Measurements from ENCODE around the gene WDR6. TPM values are rescaled to one million over a fixed set of nuclear protein-coding genes. Genes with fewer than 3 reads are reported as not detected.

The WDR6 gene
- total RNA-seq, 2 donors from 2014 or later, result 92.3 to 150 TPM

DNA sequence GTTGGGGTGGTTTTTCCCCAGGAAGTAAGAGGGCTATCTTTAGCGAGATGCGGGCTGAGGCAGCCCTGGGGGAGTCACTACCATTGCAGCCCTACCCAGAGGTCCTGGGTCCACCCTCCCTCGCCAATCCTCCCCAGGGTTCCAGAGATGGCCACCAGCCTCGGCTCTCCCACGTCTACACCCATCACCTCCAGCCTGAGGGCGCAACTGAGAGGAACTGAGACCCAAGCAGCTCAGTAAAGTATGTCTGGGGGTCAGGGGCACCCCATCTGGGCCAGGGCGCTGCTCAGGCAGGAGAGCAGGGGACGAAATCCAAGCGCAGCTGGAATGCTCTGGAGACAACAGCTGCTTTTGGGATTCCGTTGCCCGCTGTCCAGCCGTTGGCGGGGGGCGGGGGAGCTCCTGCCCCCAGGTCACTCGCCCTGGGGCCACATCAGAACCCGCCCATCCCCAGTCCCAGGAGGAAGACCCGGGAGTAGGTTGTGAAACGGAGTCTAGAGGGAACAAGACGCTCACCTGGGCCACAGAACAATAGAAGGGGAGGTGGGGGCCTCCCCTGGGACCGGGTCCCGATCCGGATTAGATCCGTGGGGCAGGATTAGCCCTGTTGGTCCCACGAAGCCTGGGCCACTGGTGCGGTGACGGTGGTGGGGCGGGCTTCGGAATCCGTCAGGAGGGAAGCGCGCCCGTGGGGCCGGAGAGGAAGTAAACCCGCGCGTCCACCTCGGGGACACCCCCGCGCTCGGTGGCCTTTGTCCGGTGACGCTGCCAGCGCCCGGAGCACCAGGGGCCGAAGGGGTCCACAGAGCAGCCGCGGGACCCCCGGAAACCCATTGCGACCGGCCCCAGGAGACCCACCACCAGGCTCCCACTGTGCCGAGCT lies 13.4 kb downstream of the WDR6 start:
- H3K27ac ChIP-seq, result peak overlapping the region; percentile 100
- intact Hi-C loops (cut with DNase I), result no loop called here
- peaks cover 20% of the 10 kb centered on the region for H3K4me1 ChIP-seq
- peaks cover 4% of the 10 kb centered on the region for H3K36me3 ChIP-seq
- peak overlapping the region; percentile 97 to 98 for H3K9ac ChIP-seq (ENCODE audit: low read depth in 2 of 2, low read length in 2 of 2)
- peak overlapping the region; percentile 92 for H3K4me3 ChIP-seq
- H3K27me3 ChIP-seq, result no peaks in the 10 kb centered on the region
- no peaks in the 10 kb centered on the region for H3K9me3 ChIP-seq
- DNase-seq, result peak; percentile 57
- TF ChIP-seq, protein P1, sequence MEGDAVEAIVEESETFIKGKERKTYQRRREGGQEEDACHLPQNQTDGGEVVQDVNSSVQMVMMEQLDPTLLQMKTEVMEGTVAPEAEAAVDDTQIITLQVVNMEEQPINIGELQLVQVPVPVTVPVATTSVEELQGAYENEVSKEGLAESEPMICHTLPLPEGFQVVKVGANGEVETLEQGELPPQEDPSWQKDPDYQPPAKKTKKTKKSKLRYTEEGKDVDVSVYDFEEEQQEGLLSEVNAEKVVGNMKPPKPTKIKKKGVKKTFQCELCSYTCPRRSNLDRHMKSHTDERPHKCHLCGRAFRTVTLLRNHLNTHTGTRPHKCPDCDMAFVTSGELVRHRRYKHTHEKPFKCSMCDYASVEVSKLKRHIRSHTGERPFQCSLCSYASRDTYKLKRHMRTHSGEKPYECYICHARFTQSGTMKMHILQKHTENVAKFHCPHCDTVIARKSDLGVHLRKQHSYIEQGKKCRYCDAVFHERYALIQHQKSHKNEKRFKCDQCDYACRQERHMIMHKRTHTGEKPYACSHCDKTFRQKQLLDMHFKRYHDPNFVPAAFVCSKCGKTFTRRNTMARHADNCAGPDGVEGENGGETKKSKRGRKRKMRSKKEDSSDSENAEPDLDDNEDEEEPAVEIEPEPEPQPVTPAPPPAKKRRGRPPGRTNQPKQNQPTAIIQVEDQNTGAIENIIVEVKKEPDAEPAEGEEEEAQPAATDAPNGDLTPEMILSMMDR (IDR thresholded peaks at IDR 0.05), result no peak

DNA sequence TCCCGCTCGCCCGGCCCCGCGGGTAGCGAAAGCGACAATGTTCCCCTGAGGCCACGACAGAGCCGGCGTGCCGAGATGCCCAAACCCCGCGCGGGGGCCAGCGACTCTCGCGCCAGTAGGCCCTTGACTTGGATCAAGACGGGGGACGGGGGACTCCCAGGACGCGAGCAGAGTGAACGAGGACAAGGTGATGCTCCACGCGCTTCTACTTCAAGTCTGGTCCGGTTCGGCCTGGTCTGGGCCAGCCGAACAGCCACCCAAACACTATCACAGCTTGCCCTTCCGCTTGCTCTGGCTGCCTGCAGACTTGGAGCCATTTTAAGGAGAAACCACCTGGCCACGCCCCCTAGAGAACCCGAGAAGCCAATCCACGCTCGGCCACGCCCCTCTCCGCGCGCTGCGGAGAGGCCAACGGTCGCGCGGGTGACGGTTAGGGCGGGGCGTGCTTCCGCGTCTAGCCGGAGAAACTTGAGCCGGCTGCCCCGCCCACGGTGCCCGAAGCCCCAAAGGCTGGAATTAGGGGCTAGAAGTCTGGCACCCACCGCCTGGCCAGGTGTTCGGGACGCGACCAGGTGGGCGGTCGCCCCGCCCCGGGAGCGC lies 14.1 kb downstream of the WDR6 start:
- Histone ChIP-seq H3K9ac (ENCODE audit: low read depth in 2 of 2, low read length in 2 of 2) (peak overlapping the region; percentile 97 to 98), H3K9me3 (no peaks in the 10 kb centered on the region), H3K4me1 (peaks cover 20% of the 10 kb centered on the region), H3K27ac (peak overlapping the region; percentile 100), H3K36me3 (peaks cover 4% of the 10 kb centered on the region), H3K4me3 (peak overlapping the region; percentile 92), H3K27me3 (no peaks in the 10 kb centered on the region)
- intact Hi-C loops (cut with DNase I), result no loop called here
- DNase-seq, result peak; percentile 100
- TF ChIP-seq, protein P1 (IDR thresholded peaks at IDR 0.05), result no peak

DNA sequence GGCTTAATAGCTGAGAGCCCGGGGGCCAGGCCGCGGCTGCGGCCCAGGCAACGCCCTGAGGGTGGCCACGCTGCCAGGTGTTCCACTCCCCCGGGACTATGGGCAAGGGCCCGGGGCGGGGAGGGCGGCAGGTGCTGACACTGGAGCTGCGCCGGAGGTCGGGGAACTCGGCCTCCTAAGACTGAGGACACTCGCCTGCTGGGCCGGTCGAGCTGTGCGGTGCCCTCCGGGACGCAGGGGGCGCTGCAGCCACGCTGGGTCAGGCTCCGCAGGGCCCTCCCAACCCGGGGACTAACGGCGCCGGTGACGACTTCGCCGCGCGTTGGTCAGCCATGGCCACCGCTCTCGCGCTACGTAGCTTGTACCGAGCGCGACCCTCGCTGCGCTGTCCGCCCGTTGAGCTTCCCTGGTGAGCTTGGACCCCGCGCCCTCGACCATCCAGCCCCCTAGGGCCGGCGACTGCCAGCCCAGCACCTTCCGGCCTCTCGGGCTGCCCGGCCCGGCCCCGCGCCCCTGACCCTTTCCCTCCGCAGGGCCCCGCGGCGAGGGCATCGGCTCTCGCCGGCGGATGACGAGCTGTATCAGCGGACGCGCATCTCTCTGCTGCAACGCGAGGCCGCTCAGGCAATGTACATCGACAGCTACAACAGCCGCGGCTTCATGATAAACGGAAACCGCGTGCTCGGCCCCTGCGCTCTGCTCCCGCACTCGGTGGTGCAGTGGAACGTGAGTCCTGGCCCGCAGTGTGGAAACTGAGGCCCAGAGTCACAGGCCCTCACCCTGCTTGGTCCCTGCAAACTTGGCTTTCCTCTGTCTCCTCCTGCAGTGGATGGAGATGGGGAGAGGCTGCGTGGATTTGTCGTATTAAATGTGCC lies 14.9 kb downstream of the WDR6 start, which contains the start of gene NDUFAF3:
Gene NDUFAF3, plus strand, starts transcription at position 309 of the 875 bp plus-strand sequence. Its CDS starts 24 bp downstream, at position 333.
- Histone ChIP-seq H3K9me3 (no peaks in the 10 kb centered on the region), H3K27ac (peak within 1 kb of the TSS; percentile 100), H3K27me3 (no peaks in the 10 kb centered on the region), H3K9ac (ENCODE audit: low read depth in 2 of 2, low read length in 2 of 2) (peak within 1 kb of the TSS; percentile 97 to 98), H3K4me1 (peaks cover 19% of the 10 kb centered on the region), H3K4me3 (peak within 1 kb of the TSS; percentile 92), H3K36me3 (peaks cover 4% of the 10 kb centered on the region)
- TF ChIP-seq, protein P1 (IDR thresholded peaks at IDR 0.05), result peak; percentile 95
- DNase-seq, result peak; percentile 95
- intact Hi-C loops (cut with DNase I), result no loop called here

DNA sequence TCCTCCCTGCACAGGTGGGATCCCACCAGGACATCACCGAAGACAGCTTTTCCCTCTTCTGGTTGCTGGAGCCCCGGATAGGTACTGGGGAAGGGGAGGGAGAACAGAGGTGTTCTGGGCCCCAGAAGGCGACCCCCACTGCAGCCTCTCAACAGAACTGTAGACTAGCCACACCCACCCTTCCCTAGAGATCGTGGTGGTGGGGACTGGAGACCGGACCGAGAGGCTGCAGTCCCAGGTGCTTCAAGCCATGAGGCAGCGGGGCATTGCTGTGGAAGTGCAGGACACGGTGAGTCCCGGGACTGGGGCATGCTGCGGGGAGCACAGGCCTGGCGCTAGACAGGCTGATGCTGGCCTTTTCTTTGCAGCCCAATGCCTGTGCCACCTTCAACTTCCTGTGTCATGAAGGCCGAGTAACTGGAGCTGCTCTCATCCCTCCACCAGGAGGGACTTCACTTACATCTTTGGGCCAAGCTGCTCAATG lies 15.5 kb downstream of the WDR6 start:
- TF ChIP-seq, protein P1 (IDR thresholded peaks at IDR 0.05), result no peak
- no peaks in the 10 kb centered on the region for H3K9me3 ChIP-seq
- H3K27me3 ChIP-seq, result no peaks in the 10 kb centered on the region
- intact Hi-C loops (cut with DNase I), result no loop called here
- no peak for DNase-seq
- H3K4me1 ChIP-seq, result peaks cover 12% of the 10 kb centered on the region
- H3K27ac ChIP-seq, result peak overlapping the region; percentile 100
- peak overlapping the region; percentile 92 to 98 for H3K9ac ChIP-seq (ENCODE audit: low read depth in 2 of 2, low read length in 2 of 2)
- H3K36me3 ChIP-seq, result peaks cover 4% of the 10 kb centered on the region
- H3K4me3 ChIP-seq, result peak overlapping the region; percentile 92

DNA sequence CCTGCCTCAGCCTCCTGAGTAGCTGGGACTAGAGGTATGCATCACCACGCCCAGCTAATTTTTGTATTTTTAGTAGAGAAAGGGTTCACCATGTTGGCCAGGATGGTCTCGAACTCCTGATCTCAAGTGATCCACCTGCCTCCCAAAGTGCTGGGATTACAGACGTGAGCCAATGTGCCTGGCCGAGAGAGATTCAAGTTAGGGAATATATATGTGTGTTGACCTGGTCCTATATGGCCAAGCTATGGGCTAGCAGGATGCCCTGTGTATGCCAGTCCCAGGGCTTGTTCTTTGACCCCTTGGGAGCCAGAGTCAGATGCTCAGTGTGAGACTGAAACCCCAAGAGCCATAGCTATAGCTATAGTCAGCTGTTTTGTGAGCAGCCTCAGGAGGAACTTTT lies 16.6 kb downstream of the WDR6 start:
- Histone ChIP-seq H3K27me3 (no peaks in the 10 kb centered on the region), H3K9ac (ENCODE audit: low read depth in 2 of 2, low read length in 2 of 2) (no peak overlapping the region), H3K36me3 (peaks cover 4% of the 10 kb centered on the region), H3K27ac (no peak overlapping the region), H3K9me3 (no peaks in the 10 kb centered on the region), H3K4me3 (no peak overlapping the region), H3K4me1 (peaks cover 18% of the 10 kb centered on the region)
- TF ChIP-seq, protein P1 (IDR thresholded peaks at IDR 0.05), result no peak
- intact Hi-C loops (cut with DNase I), result no loop called here
- DNase-seq, result no peak

All from colonic mucosa (tissue), 4 donors.